Stimulated activated CD8-positive, alpha-beta memory T cell treated with anti-CD3 and anti-CD28 coated beads, Interleukin-15, amount 100 ng/mL, for 48 hours (primary cell): ENCODE measurements around the gene HSD11B1.

ENCODE experiments used
- DNase-seq, 2 donors: peaks; one replicate each; pipeline ENCODE4 v3.0.0-alpha.2; 2020; ENCODE audit warnings: low read depth in 2 of 2

The HSD11B1 gene

DNA sequence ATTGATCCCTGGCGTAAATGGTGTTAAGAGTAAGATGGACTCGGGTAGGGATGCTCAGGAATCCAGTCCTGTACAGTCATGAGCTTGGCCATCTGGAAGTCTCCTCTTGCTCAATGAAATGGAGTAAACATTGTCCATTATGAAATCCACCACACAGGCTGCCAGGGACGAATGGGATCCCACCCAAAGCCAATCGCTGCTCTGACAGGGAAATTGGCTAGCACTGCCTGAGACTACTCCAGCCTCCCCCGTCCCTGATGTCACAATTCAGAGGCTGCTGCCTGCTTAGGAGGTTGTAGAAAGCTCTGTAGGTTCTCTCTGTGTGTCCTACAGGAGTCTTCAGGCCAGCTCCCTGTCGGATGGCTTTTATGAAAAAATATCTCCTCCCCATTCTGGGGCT lies at the start of gene HSD11B1:
HSD11B1 (plus strand) TSS at position 263 of the 400 bp plus-strand sequence; CDS start at position 360, 97 bp downstream.
- DNase-seq, result no peak

DNA sequence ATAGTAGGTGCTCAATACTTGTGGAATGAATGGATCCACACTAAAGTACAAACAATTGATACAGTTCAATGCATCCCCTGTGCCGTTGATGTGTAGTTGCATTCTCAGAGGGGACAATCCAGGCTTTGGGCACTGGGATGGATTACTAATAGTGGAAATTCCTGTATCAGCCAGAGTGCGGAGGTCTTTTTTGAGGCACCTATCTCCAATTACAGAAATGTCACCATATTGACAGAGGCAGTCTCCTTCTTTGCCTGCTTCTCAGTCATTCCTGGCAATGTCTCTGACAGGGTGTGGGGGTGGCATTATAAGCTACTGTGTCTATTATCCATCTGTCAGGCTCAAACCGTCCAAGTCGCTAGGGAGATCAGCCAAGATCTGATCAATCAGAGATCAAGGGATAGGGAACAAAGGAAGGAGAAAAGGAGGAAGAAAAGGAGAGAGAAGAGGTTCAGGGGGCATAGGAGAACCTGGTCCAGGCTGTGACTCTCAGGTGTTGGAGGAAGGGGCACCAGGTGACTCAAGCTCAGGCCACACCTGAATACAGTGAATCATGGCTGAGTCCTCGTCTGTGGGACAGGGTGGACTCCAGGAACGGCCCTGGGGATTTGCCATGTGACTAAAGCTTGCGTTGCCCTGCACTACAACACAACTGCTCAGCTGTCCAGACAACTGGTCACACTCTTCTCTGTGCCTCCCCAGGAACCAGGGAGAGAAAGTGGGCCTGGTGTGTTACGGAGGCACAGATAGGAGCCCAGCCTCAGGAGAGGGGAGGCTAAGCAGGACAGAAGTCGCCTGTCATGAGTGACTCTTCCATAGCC lies 49.0 kb upstream of the HSD11B1 start:
- DNase-seq, result no peak

DNA sequence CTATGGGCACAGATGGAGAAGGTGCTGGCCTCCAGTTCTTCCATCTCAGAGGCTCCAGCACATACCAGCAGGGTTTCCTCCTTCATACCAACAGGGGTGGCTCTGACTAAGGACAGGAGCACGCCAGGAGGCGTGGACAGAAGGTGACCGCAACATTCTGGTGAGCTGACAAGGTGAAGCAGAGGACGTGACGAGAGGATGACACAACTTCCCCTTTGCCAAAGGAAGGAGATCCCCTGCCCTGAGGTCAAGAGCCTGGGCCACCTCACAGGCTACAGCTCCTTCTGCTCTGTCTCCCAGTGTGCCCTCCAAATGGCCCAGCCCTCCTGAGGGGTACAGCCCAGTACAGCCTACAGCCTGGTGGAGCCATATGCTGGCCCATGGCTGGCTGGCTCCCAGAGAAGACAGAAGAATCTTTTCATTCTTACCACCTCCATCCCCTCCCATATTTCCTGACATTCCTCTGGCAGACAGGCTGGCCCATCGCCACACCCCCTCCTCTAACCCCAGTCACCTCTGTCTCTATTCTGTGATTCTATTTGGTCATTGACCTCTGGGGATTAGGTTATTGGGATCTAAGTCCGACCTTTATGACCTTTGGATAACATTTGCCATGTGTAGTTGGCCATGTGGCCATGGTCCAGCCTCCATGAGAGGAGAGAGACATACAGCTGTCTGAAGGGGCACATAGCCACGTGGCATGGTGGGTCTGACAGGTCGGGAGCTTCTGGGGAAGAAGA lies 47.3 kb upstream of the HSD11B1 start:
- no peak for DNase-seq

GRCh38 chr1:209657918-209658317 lies 46.7 kb upstream of the HSD11B1 start:
- no peak for DNase-seq

- no peak for DNase-seq
Observed at GRCh38 chr1:209659909-209660308, 44.7 kb upstream of the HSD11B1 start.

GRCh38 chr1:209661071-209661470 lies 43.6 kb upstream of the HSD11B1 start:
- DNase-seq, result no peak

DNA sequence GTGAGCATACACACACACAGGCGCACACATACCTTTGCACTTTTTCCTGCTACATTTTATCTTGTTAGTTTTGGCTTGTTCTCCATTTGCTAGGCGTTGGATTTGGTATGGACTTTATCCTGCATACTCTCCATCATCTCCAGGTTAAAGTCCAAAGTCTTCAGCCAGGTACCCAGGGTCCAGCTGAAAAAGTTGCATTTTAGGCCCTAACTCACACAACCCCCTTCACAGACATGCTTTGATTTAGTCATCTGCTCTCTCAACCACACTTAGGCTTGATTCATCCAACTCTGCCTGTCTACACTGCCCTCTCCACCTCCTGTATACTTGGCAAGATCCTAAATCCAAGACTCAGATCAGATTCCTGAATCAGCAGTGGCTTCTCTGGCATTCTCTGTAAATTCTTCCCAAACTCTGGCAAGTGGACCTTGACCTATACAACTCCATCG lies 41.7 kb upstream of the HSD11B1 start:
- DNase-seq, result no peak

- DNase-seq, result no peak
Observed at GRCh38 chr1:209667103-209667502, 37.5 kb upstream of the HSD11B1 start.

DNA sequence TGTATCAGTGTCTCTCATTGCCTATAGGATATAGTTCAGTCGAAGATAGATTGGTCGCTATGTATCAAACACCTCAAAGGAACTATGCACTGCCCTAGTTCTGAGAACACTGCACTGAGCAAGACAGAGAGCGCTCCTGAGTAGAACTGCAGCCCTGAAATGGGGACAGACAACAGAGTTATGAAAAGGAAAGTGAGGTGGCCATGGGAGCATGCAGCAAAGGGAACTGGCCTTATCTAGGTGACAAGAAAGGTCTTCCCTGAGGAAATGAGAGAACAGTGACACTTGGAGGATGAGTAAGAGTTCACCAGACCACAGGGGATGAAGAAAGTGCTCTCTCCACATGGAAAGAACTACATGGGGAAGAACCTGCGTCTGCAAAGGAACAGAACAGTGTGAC lies 36.9 kb upstream of the HSD11B1 start:
- no peak for DNase-seq

DNA sequence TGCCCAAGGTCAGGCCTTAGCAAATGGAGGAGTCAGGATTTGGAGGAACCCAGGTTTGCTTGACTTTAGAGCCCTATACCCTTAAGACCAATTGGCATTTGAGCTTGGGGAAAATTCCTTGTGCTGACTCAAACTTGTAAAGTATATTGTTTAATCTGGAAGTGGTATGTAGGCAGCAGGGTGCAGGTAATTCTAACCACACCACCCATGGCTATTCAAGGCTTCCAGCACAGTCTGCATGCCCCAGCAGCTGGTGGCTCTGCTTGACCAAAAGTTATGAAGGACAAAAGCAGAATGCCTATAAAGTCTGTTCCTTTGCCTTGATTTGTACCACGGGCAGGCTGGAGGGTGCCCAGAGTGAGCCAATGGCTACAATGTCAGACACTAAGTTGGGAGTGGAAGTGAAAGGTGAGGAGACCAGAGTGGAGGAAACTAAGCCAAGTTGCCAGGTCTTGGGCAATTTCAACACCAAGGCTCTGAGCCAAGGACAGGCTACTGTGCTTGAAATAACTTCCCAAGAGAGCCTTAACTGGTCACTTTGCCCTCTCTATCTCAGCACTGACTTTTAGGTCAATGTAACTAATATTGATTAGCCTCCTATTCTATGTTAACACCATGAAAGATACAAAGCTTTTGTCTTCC lies 34.1 kb upstream of the HSD11B1 start:
- no peak for DNase-seq

- peak in 1 of 2 donors; percentile 34 for DNase-seq
Observed at GRCh38 chr1:209672705-209673630, 31.7 kb upstream of the HSD11B1 start.

GRCh38 chr1:209673631-209674417 lies 30.8 kb upstream of the HSD11B1 start:
- no peak for DNase-seq

GRCh38 chr1:209674957-209675564 lies 29.6 kb upstream of the HSD11B1 start, which contains the start of gene G0S2:
G0S2 (plus strand) TSS chr1:209675412; CDS start chr1:209675685, 273 bp downstream.
- DNase-seq, result peak in 1 of 2 donors; percentile 31

GRCh38 chr1:209675565-209676154 lies 29.0 kb upstream of the HSD11B1 start:
- DNase-seq, result no peak

GRCh38 chr1:209678981-209679539 lies 25.6 kb upstream of the HSD11B1 start:
- DNase-seq, result no peak

GRCh38 chr1:209685821-209686220 lies 18.8 kb upstream of the HSD11B1 start:
- no peak for DNase-seq

DNA sequence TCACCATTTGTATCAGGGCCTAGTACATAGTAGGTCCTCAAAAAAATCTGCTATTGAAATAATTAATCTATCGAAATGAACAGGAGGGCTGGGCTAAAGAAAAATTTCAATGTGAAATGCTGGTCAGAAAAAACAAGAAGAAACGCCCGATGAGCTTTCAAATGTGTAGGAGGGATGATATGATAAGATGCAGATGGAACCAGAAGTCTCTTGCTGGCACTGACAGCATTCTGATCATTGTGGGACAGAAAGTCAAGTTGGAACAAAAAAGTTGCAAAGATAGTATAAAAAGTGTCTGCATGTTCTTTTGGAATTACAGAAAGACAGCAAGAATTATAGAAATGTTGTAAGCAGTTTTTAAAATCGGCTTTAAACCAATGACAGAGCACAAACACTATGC lies 18.3 kb upstream of the HSD11B1 start:
- DNase-seq, result no peak

DNA sequence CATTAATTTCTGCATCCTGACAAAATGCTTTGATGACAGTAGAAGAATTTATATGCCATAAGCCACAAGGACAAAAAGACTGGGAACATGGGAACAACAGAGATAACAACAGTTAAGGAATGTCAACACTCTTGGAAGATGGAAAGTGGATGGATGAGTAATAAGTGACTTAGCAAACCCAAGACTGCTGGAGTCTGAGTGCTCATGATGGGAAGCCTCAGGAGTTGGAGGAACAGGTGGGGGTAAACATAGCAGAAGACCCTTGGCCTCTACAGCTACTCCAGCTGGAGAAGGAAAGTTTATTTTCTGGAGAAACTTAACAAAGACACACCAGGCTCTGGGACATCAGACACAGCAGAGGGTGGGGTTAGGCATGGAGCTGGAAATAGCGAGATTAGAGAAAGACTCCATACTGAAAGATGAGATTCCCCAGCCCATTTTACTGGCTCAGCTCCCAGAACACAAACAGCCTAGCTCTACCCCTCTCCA lies 15.9 kb upstream of the HSD11B1 start:
- DNase-seq, result no peak

DNA sequence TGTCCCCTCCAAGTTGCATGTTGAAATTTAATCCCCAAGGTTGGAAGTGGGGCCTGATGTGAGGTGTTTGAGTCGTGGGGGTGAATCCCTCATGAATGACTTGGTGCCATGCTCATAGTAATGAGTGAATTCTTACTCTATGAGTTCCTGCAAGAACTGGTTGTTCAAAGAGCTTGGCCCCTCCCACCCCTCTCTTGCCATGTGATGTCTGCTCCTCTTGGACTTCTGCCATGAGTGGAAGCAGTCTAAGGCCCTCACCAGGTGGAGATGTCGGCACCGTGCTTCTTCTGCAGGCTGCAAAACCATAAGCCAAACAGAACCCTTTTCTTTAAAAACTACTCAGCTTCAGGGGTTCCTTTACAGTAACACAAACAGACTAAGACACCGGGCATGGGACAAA lies 15.2 kb upstream of the HSD11B1 start:
- DNase-seq, result no peak
